IMR-90 (cell line): ENCODE data around the gene OR4D6. TPM values are rescaled to one million over a fixed set of nuclear protein-coding genes. Genes with fewer than 3 reads are reported as not detected.

Source experiments
- ATAC-seq: fragments of 200-7000 bp; cut with Tn5 transposase; 2 replicates; pipeline ENCODE4 v1.9.1; 2020; ENCODE audit warnings: low read depth, mild to moderate bottlenecking, moderate library complexity
- BruUV-seq: library from RNA; stranded (reverse); fragments of 400-500 nt; replicated peaks from 2 replicates; lab custom pipeline; 2021; lab: Mats Ljungman, UMichigan
- CTCF ChIA-PET: fragments of 300-600 bp; formaldehyde crosslinking; extraction: SDS; loops from one replicate; lab custom pipeline; 2021; ENCODE audit warnings: antibody characterized with exemption; lab: Yijun Ruan, JAX
- POLR2A ChIA-PET: fragments of 300-600 bp; sonication (Branson Sonifier 250); formaldehyde crosslinking; loops from one replicate; lab custom pipeline; 2022; ENCODE audit warnings: antibody characterized with exemption; ENCODE audit not compliant: unreplicated experiment; lab: Charles Lee
- DNase-seq: peaks from one replicate; pipeline ENCODE4 v3.0.0; 2013
- H2AFZ ChIP-seq: replicated peaks from 2 replicates; pipeline ENCODE3; 2013; ENCODE audit warnings: low read length, mild to moderate bottlenecking; ENCODE audit not compliant: poor library complexity
- H2AK5ac ChIP-seq: 2 replicates; pipeline ENCODE4 v1.6.1; 2013; ENCODE audit warnings: low read depth, low read length, inconsistent platforms
- H2AK9ac ChIP-seq: replicated peaks from 2 replicates; pipeline ENCODE3; 2013; ENCODE audit warnings: mild to moderate bottlenecking, low read depth, low read length, moderate library complexity; ENCODE audit not compliant: poor library complexity
- H2BK120ac ChIP-seq: 2 replicates; pipeline ENCODE4 v1.6.1; 2013; ENCODE audit warnings: low read depth, low read length, inconsistent platforms
- H2BK15ac ChIP-seq: 3 replicates; pipeline ENCODE4 v1.6.1; 2013; ENCODE audit warnings: low read depth, low read length, inconsistent platforms
- H2BK20ac ChIP-seq: 2 replicates; pipeline ENCODE4 v1.6.1; 2013; ENCODE audit warnings: low read depth, mild to moderate bottlenecking, inconsistent platforms, low read length, moderate library complexity
- H2BK5ac ChIP-seq: 2 replicates; pipeline ENCODE4 v1.6.1; 2013; ENCODE audit warnings: mild to moderate bottlenecking, low read depth, low read length, inconsistent platforms; ENCODE audit not compliant: poor library complexity, severe bottlenecking
- H3K14ac ChIP-seq: replicated peaks from 2 replicates; pipeline ENCODE4 v1.6.1; 2013; ENCODE audit warnings: low read depth, low read length, inconsistent platforms
- H3K18ac ChIP-seq: 2 replicates; pipeline ENCODE4 v1.6.1; 2013; ENCODE audit warnings: low read depth, low read length, control low read depth
- H3K23ac ChIP-seq: 2 replicates; pipeline ENCODE4 v1.6.1; 2013; ENCODE audit warnings: low read depth, low read length, inconsistent platforms
- H3K27ac ChIP-seq: 2 replicates; pipeline ENCODE4 v1.5.1; 2013; ENCODE audit warnings: mild to moderate bottlenecking, control low read depth, low read length; ENCODE audit not compliant: insufficient read depth
- H3K27me3 ChIP-seq: 2 replicates; pipeline ENCODE4 v1.6.1; 2013; ENCODE audit warnings: low read length; ENCODE audit not compliant: control insufficient read depth, insufficient read depth
- H3K36me3 ChIP-seq: 2 replicates; pipeline ENCODE4 v1.6.1; 2013; ENCODE audit warnings: low read length, mixed read lengths; ENCODE audit not compliant: control insufficient read depth, insufficient read depth
- H3K4ac ChIP-seq: 2 replicates; pipeline ENCODE4 v1.6.1; 2013; ENCODE audit warnings: low read depth, low read length, inconsistent platforms
- H3K4me1 ChIP-seq: 2 replicates; pipeline ENCODE4 v1.6.1; 2013; ENCODE audit warnings: low read length, mixed read lengths; ENCODE audit not compliant: control insufficient read depth, insufficient read depth
- H3K4me2 ChIP-seq: 2 replicates; pipeline ENCODE4 v1.6.1; 2013; ENCODE audit warnings: low read depth, mild to moderate bottlenecking, control low read depth, low read length, moderate library complexity
- H3K4me3 ChIP-seq: 2 replicates; pipeline ENCODE4 v1.5.1; 2013; ENCODE audit warnings: low read depth, mild to moderate bottlenecking, control low read depth, low read length, moderate library complexity; ENCODE audit not compliant: insufficient read depth
- H3K56ac ChIP-seq: 2 replicates; pipeline ENCODE4 v1.6.1; 2013; ENCODE audit warnings: low read length, inconsistent platforms; ENCODE audit not compliant: insufficient read depth; ENCODE audit errors: extremely low read depth
- H3K79me1 ChIP-seq, 2 experiments: 2 replicates each; pipeline ENCODE4 v1.6.1; 2013; ENCODE audit warnings: low read length in 2 of 2, inconsistent platforms in 1 of 2, low read depth in 1 of 2
- H3K9ac ChIP-seq: 2 replicates; pipeline ENCODE4 v1.6.1; 2013; ENCODE audit warnings: low read depth, low read length, control low read depth
- H3K9me1 ChIP-seq: 2 replicates; pipeline ENCODE4 v1.6.1; 2013; ENCODE audit warnings: low read length, inconsistent platforms; ENCODE audit not compliant: insufficient read depth
- H3K9me3 ChIP-seq: 2 replicates; pipeline ENCODE4 v1.6.1; 2013; ENCODE audit warnings: low read length; ENCODE audit not compliant: control insufficient read depth, insufficient read depth
- H4K20me1 ChIP-seq: 2 replicates; pipeline ENCODE4 v1.6.1; 2013; ENCODE audit warnings: low read length, inconsistent platforms; ENCODE audit not compliant: insufficient read depth
- H4K5ac ChIP-seq: 2 replicates; pipeline ENCODE4 v1.6.1; 2013; ENCODE audit warnings: mild to moderate bottlenecking, low read depth, low read length, control low read depth
- H4K8ac ChIP-seq, 2 experiments: 2 replicates each; pipeline ENCODE4 v1.6.1; 2013; ENCODE audit warnings: low read depth in 2 of 2, low read length in 2 of 2, control low read depth in 1 of 2, inconsistent platforms in 1 of 2
- H4K91ac ChIP-seq: 2 replicates; pipeline ENCODE4 v1.6.1; 2013; ENCODE audit warnings: low read depth, low read length, inconsistent platforms; ENCODE audit not compliant: insufficient read depth
- BHLHE40 ChIP-seq: fragments of 150-350 bp; IDR thresholded peaks from 2 replicates; pipeline ENCODE4 v1.6.1; 2016; ENCODE audit warnings: mild to moderate bottlenecking, low read depth, low read length
- CEBPB ChIP-seq: IDR thresholded peaks from 2 replicates; pipeline ENCODE4 v1.6.1; 2012; ENCODE audit warnings: low read depth, low read length, improper control_type of control experiment
- CHD1 ChIP-seq: IDR thresholded peaks from 2 replicates; pipeline ENCODE4 v1.6.1; 2012; ENCODE audit warnings: low read depth, low read length, improper control_type of control experiment
- FOS ChIP-seq: fragments of 150-350 bp; IDR thresholded peaks from 2 replicates; pipeline ENCODE4 v1.6.1; 2016; ENCODE audit warnings: low read depth, low read length
- MAFK ChIP-seq: IDR thresholded peaks from 2 replicates; pipeline ENCODE4 v1.6.1; 2012; ENCODE audit warnings: low read depth, low read length, improper control_type of control experiment
- MAZ ChIP-seq: IDR thresholded peaks from 2 replicates; pipeline ENCODE4 v1.6.1; 2012; ENCODE audit warnings: low read depth, mild to moderate bottlenecking, low read length, improper control_type of control experiment, moderate library complexity, borderline replicate concordance
- MXI1 ChIP-seq: IDR thresholded peaks from 2 replicates; pipeline ENCODE4 v1.6.1; 2012; ENCODE audit warnings: low read depth, mild to moderate bottlenecking, low read length, moderate library complexity, borderline replicate concordance
- NFE2L2 ChIP-seq: fragments of 150-350 bp; IDR thresholded peaks from 2 replicates; pipeline ENCODE4 v1.6.1; 2016; ENCODE audit warnings: low read depth, mild to moderate bottlenecking, low read length
- POLR2A ChIP-seq: IDR thresholded peaks from 2 replicates; pipeline ENCODE4 v1.6.1; 2012; ENCODE audit warnings: mild to moderate bottlenecking, low read depth, low read length
- RAD21 ChIP-seq: IDR thresholded peaks from 2 replicates; pipeline ENCODE4 v1.6.1; 2012; ENCODE audit warnings: low read length, improper control_type of control experiment
- RCOR1 ChIP-seq: IDR thresholded peaks from 2 replicates; pipeline ENCODE4 v1.6.1; 2012; ENCODE audit warnings: mild to moderate bottlenecking, low read length, improper control_type of control experiment; ENCODE audit not compliant: insufficient replicate concordance
- RFX5 ChIP-seq: IDR thresholded peaks from 2 replicates; pipeline ENCODE4 v1.8.0; 2012; ENCODE audit warnings: low read depth, mild to moderate bottlenecking, low read length, moderate library complexity
- SMC3 ChIP-seq: fragments of 150-350 bp; IDR thresholded peaks from 2 replicates; pipeline ENCODE4 v1.6.1; 2016; ENCODE audit warnings: low read depth, mild to moderate bottlenecking, antibody characterized with exemption, low read length, moderate library complexity
- WGBS, 2 experiments: methylation state at CpG; one replicate each; pipeline versions ENCODE4 v1.1.5 to v1.1.7; 2013; ENCODE audit warnings: missing lambda C conversion rate in 2 of 2; ENCODE audit not compliant: insufficient read length in 1 of 2; ENCODE audit errors: extremely low coverage in 2 of 2; 5-methylcytosine and 5-hydroxymethylcytosine counted together
- dilution Hi-C: fragments of 300-500 bp; cut with HindIII; formaldehyde crosslinking; loops from one replicate; pipeline ENCODE4 v1.14.3; 2018; ENCODE audit warnings: low sequenced_read_pairs; ENCODE audit not compliant: unreplicated experiment
- in situ Hi-C: fragments of 300-500 bp; cut with MboI; formaldehyde crosslinking; loops from 3 replicates; pipeline ENCODE4 v1.14.3; 2019; ENCODE audit warnings: low sequenced_read_pairs, inconsistent platforms, mixed read lengths
- intact Hi-C: fragments of 100-400 bp; cut with micrococcal nuclease; formaldehyde crosslinking; loops from 2 replicates; pipeline ENCODE4 v1.10.0; 2022
- polyA plus RNA-seq, 3 experiments: library from polyadenylated mRNA; depleted of rRNA; stranded (reverse); fragments of >200 nt; gene quantifications; 2 replicates each; pipeline ENCODE4 v1.2.3, GENCODE V29; 2012; ENCODE audit warnings: low replicate concordance in 1 of 3
- total RNA-seq: library from RNA; depleted of rRNA; stranded (reverse); fragments of >200 nt; gene quantifications from 2 replicates; pipeline ENCODE4 v1.2.3, GENCODE V29; 2012
- TF ChIP-seq, protein P1 (sequence below): fragments of 150-350 bp; IDR thresholded peaks from 2 replicates; pipeline ENCODE4 v1.6.1; 2017; ENCODE audit warnings: mild to moderate bottlenecking, antibody characterized with exemption, low read length, low read depth
- TF ChIP-seq, protein P2 (sequence below): fragments of 150-350 bp; IDR thresholded peaks from 2 replicates; pipeline ENCODE4 v1.6.1; 2016; ENCODE audit warnings: low read depth, mild to moderate bottlenecking, low read length, moderate library complexity, borderline replicate concordance
- TF ChIP-seq, protein P3 (sequence below): conservative IDR thresholded peaks from 2 replicates; pipeline ENCODE4 v1.5.1; 2012; ENCODE audit warnings: mild to moderate bottlenecking, low read depth, low read length, improper control_type of control experiment

The OR4D6 gene
- total and polyA plus RNA-seq, 2 of the 4 experiments (the other 2 are of a cell fraction): not detected

DNA sequence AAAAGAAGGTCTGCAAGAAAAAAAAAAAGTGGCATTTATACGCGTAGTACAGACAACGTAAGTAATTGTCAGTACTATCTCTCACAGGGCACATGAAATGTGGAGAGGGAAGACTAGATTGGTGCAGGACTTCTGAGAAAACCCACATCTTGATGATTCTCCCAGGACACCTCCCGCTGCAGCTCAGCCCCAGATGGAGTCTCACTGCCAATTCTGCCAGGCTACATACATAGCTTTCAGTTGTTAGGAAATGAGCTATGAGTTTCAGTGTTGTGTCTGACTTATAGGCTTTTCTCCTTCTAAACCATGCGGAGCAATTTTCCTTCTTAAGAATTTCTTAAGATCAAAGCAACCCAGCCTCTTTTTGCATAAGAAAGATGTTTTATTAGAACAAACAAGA lies 40.1 kb upstream of the OR4D6 start:
- POLR2A ChIA-PET: no interaction called here
- Histone ChIP-seq H2BK120ac (no peak overlapping the region), H3K23ac (no peak overlapping the region), H3K27ac (no peak overlapping the region), H3K9ac (no peak overlapping the region), H3K9me3 (no peaks in the 10 kb centered on the region), H3K4me1 (no peaks in the 10 kb centered on the region), H2AK5ac (no peak overlapping the region), H3K18ac (no peak overlapping the region), H3K4me2 (no peak overlapping the region), H4K91ac (no peak overlapping the region), H4K5ac (no peak overlapping the region), H2BK15ac (no peak overlapping the region), H3K79me1 (no peaks in the 10 kb centered on the region), H3K56ac (no peak overlapping the region), H4K8ac (no peak overlapping the region), H2BK20ac (no peak overlapping the region), H2AFZ (no peak overlapping the region), H3K27me3 (no peaks in the 10 kb centered on the region), H3K9me1 (no peaks in the 10 kb centered on the region), H3K14ac (no peak overlapping the region), H2AK9ac (no peak overlapping the region), H4K20me1 (no peaks in the 10 kb centered on the region), H3K36me3 (no peaks in the 10 kb centered on the region), H2BK5ac (no peak overlapping the region), H3K4ac (no peak overlapping the region), H3K4me3 (no peak overlapping the region)
- TF ChIP-seq POLR2A (no peak), MAZ (no peak), MAFK (no peak), BHLHE40 (no peak), FOS (no peak), CHD1 (no peak), NFE2L2 (no peak), RFX5 (no peak), RAD21 (no peak), MXI1 (no peak), RCOR1 (no peak), SMC3 (no peak), CEBPB (no peak)
- TF ChIP-seq, protein P1, sequence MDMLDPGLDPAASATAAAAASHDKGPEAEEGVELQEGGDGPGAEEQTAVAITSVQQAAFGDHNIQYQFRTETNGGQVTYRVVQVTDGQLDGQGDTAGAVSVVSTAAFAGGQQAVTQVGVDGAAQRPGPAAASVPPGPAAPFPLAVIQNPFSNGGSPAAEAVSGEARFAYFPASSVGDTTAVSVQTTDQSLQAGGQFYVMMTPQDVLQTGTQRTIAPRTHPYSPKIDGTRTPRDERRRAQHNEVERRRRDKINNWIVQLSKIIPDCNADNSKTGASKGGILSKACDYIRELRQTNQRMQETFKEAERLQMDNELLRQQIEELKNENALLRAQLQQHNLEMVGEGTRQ: no peak
- TF ChIP-seq, protein P2, sequence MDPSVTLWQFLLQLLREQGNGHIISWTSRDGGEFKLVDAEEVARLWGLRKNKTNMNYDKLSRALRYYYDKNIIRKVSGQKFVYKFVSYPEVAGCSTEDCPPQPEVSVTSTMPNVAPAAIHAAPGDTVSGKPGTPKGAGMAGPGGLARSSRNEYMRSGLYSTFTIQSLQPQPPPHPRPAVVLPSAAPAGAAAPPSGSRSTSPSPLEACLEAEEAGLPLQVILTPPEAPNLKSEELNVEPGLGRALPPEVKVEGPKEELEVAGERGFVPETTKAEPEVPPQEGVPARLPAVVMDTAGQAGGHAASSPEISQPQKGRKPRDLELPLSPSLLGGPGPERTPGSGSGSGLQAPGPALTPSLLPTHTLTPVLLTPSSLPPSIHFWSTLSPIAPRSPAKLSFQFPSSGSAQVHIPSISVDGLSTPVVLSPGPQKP: no peak
- TF ChIP-seq, protein P3, sequence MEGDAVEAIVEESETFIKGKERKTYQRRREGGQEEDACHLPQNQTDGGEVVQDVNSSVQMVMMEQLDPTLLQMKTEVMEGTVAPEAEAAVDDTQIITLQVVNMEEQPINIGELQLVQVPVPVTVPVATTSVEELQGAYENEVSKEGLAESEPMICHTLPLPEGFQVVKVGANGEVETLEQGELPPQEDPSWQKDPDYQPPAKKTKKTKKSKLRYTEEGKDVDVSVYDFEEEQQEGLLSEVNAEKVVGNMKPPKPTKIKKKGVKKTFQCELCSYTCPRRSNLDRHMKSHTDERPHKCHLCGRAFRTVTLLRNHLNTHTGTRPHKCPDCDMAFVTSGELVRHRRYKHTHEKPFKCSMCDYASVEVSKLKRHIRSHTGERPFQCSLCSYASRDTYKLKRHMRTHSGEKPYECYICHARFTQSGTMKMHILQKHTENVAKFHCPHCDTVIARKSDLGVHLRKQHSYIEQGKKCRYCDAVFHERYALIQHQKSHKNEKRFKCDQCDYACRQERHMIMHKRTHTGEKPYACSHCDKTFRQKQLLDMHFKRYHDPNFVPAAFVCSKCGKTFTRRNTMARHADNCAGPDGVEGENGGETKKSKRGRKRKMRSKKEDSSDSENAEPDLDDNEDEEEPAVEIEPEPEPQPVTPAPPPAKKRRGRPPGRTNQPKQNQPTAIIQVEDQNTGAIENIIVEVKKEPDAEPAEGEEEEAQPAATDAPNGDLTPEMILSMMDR: no peak
- CTCF ChIA-PET: no interaction called here
- in situ Hi-C loops: no loop called here
- dilution Hi-C loops: no loop called here
- ATAC-seq (no peak), DNase-seq (no peak)
- no TSS peak for BruUV-seq
- WGBS, 2 experiments: no CpG with 5 or more reads among the region's 5 CpGs
- intact Hi-C loops: no loop called here
